Chondrocyte (in vitro differentiated cells): ENCODE data around the gene SOWAHA. TPM values are rescaled to one million over a fixed set of nuclear protein-coding genes. Genes with fewer than 3 reads are reported as not detected.

ENCODE experiments used
- DNase-seq: peaks from one replicate; pipeline ENCODE4 v3.0.0; 2021; ENCODE audit warnings: mixed read lengths, low spot score
- H3K27ac Mint-ChIP-seq: one replicate; pipeline ENCODE4 v1.8.0; 2021; ENCODE audit warnings: mild to moderate bottlenecking, moderate library complexity, mixed read lengths; ENCODE audit not compliant: unreplicated experiment
- H3K27me3 Mint-ChIP-seq: 2 replicates; pipeline ENCODE4 v1.8.0; 2021; ENCODE audit warnings: low read depth, mixed read lengths
- H3K36me3 Mint-ChIP-seq: 2 replicates; pipeline ENCODE4 v1.8.0; 2021; ENCODE audit warnings: low read depth, mixed read lengths
- H3K4me1 Mint-ChIP-seq: 2 replicates; pipeline ENCODE4 v1.8.0; 2021; ENCODE audit warnings: low read depth, mild to moderate bottlenecking, mixed read lengths
- H3K4me3 Mint-ChIP-seq: one replicate; pipeline ENCODE4 v1.8.0; 2021; ENCODE audit warnings: mild to moderate bottlenecking, moderate library complexity, mixed read lengths; ENCODE audit not compliant: unreplicated experiment
- H3K9me3 Mint-ChIP-seq: 2 replicates; pipeline ENCODE4 v1.8.0; 2021; ENCODE audit warnings: low read depth, mixed read lengths
- total RNA-seq: library from RNA; stranded (reverse); gene quantifications from 3 replicates; pipeline ENCODE4 v1.2.1, GENCODE V29; 2021
- TF ChIP-seq, protein P1 (sequence below): fragments of 200-600 bp; sonication (generic); IDR thresholded peaks from 2 replicates; pipeline ENCODE4 v1.5.0; 2021; ENCODE audit warnings: antibody characterized with exemption, mild to moderate bottlenecking, moderate library complexity

Gene SOWAHA
- total RNA-seq, 1 donor from 2014 or later, result not detected

DNA sequence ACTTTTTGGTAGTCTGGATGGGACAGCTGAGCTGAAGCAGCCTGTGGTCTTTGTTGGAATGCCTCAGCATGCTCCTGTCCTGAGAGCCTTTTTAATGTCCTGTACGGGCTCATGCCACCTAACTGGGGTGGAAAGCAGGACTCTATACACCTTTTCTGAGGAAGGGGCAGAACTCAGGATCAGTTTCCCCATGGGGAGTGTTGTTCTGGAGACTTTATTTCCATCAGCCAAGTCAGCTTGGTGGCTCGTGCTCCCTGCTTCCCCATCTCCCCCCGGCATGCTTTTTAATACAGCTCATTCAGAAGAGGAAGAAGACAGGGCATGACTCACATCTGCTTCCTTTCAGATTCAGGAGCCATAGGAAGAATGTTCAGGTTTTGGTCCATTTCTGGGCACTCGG lies 31.0 kb upstream of the SOWAHA start:
- Mint-ChIP-seq H3K4me3 (no peak overlapping the region), H3K36me3 (no peaks in the 10 kb centered on the region), H3K27me3 (peaks cover 3% of the 10 kb centered on the region), H3K4me1 (peaks cover 29% of the 10 kb centered on the region), H3K9me3 (peaks cover 2% of the 10 kb centered on the region), H3K27ac (no peak overlapping the region)
- DNase-seq, result no peak
- TF ChIP-seq, protein P1, sequence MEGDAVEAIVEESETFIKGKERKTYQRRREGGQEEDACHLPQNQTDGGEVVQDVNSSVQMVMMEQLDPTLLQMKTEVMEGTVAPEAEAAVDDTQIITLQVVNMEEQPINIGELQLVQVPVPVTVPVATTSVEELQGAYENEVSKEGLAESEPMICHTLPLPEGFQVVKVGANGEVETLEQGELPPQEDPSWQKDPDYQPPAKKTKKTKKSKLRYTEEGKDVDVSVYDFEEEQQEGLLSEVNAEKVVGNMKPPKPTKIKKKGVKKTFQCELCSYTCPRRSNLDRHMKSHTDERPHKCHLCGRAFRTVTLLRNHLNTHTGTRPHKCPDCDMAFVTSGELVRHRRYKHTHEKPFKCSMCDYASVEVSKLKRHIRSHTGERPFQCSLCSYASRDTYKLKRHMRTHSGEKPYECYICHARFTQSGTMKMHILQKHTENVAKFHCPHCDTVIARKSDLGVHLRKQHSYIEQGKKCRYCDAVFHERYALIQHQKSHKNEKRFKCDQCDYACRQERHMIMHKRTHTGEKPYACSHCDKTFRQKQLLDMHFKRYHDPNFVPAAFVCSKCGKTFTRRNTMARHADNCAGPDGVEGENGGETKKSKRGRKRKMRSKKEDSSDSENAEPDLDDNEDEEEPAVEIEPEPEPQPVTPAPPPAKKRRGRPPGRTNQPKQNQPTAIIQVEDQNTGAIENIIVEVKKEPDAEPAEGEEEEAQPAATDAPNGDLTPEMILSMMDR, result no peak

DNA sequence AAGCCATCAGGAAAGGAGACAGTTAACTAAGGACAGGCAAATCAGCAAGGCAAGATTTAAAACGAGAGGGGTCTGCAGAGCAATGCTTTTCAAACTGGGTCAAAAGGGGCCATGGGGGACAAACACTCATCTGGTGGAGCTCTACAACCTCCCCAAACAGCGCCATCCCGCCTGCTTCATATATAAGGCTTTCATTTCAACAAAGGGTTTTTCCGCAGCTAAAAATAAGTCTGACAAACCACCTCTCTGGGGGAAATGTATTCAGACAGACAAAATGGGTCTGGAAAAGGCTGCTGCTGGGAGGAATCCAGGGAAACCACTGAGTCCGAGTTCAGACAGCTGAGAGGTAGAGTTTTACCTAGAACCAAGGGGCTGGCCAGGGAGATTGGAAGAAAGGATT lies 27.7 kb upstream of the SOWAHA start:
- Mint-ChIP-seq H3K9me3 (peaks cover 2% of the 10 kb centered on the region), H3K4me1 (peaks cover 23% of the 10 kb centered on the region), H3K27ac (peak overlapping the region; percentile 93), H3K4me3 (no peak overlapping the region), H3K27me3 (peaks cover 3% of the 10 kb centered on the region), H3K36me3 (no peaks in the 10 kb centered on the region)
- TF ChIP-seq, protein P1, result no peak
- DNase-seq, result no peak

DNA sequence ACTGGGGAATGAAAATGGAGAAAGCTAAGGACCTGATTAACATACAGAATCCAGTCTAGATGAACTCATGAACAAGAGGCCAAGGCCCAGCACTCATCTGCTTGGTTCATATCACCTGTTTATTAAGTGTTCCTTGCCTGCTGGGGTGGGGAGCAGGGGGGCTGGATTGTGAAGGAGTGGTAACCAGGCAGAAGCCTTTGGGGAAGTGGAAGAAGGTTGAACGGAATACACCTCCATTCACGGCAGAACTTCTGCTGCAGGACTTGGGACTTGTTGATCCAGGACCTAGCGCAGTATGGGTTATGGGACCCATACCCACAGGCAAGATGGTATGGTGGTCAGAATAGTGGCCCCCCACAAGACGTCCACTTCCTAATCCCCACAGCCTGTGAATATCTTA lies 27.2 kb upstream of the SOWAHA start:
- Mint-ChIP-seq H3K36me3 (no peaks in the 10 kb centered on the region), H3K4me1 (peaks cover 23% of the 10 kb centered on the region), H3K4me3 (no peak overlapping the region), H3K27me3 (peaks cover 3% of the 10 kb centered on the region), H3K9me3 (peaks cover 2% of the 10 kb centered on the region), H3K27ac (peak overlapping the region; percentile 93)
- no peak for DNase-seq
- TF ChIP-seq, protein P1, result no peak

DNA sequence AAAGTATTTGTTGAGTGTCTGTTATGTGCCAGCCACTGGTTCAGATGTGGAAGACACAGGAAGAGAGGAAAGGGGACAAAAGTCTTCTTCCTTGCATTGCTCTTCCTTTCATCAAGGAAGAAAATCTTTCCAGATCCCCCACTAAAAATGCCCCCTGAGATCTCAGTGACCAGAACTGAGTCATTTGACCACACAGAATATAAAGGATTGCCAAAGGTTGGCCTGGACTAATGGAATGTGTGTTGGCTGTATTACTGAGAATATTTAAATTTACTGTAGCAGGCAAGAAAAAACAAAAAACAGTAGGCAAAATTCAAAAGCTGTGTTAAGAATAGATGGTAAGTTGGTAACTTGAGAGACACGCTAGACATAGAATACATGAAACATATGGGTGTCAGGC lies 26.0 kb upstream of the SOWAHA start:
- Mint-ChIP-seq H3K9me3 (peaks cover 2% of the 10 kb centered on the region), H3K4me3 (no peak overlapping the region), H3K27me3 (peaks cover 1% of the 10 kb centered on the region), H3K4me1 (peaks cover 20% of the 10 kb centered on the region), H3K27ac (no peak overlapping the region), H3K36me3 (no peaks in the 10 kb centered on the region)
- DNase-seq, result no peak
- TF ChIP-seq, protein P1, result no peak

DNA sequence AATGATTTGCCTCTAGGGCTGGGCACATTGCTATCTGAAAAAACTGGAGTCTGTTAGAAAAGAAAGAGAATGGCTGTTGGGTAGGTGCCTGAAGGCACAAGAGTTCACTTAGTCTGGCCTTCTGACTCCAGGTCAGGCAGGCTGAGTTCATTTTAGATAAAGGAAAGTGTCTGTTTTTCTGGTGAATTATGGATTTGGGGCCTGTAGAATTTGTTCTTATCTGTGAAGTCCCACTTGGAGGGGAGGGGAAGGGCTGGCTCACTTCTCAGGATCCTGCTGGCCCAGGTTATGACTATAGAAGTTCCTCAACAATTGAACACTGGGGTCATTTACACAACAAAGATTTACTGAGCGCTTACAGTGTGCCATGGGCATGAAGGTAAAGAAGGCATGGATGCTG lies 24.6 kb upstream of the SOWAHA start:
- Mint-ChIP-seq H3K4me3 (no peak overlapping the region), H3K4me1 (peaks cover 16% of the 10 kb centered on the region), H3K27me3 (peaks cover 10% of the 10 kb centered on the region), H3K9me3 (peaks cover 2% of the 10 kb centered on the region), H3K27ac (no peak overlapping the region), H3K36me3 (no peaks in the 10 kb centered on the region)
- DNase-seq, result no peak
- TF ChIP-seq, protein P1, result no peak
